Measurements from ENCODE around the gene CLASRP. TPM values are rescaled to one million over a fixed set of nuclear protein-coding genes. Genes with fewer than 3 reads are reported as not detected.
"Not testable (repeated sequence)": the region's sequence is repeated elsewhere in the genome, so short reads cannot be mapped to it uniquely, and the experiment has no call there.

CLASRP gene
- total and polyA plus RNA-seq, 2 of the 8 experiments (the other 6 are each of a cell fraction or from before 2014, with no cell fraction given): 22.3 to 71.7 TPM

DNA sequence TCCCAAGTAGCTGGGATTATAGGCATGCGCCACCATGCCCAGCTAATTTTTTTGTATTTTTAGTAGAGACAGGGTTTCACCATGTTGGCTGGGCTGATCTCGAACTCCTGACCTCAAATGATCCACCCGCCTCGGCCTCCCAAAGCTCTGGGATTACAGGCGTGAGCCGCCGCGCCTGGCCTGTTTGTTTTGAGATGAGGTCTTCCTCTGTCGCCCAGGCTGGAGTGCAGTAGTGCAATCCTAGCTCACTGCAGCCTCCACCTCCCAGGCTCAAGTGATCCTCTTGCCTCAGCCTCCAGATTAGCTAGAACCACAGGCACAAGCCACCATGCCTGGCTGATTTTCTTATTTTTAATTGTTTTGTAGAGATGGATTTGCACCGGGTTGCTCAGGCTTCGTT lies 67.5 kb downstream of the CLASRP start:
- not testable (repeated sequence) for H3K56ac ChIP-seq (replicated peaks; ENCODE audit: insufficient read length, low read depth, low read length); H2BK20ac ChIP-seq (ENCODE audit: low read length); H3K9me3 ChIP-seq (ENCODE audit: insufficient read depth in 2 of 2, low read depth in 1 of 2, low read length in 1 of 2); H3K4ac ChIP-seq (replicated peaks; ENCODE audit: insufficient read length, low read depth, low read length); H3K4me3 ChIP-seq (ENCODE audit: extremely low read depth in 1 of 4, insufficient read depth in 2 of 4, low read depth in 3 of 4, low read length in 4 of 4); H2AK5ac ChIP-seq (ENCODE audit: low read depth, low read length); H3K23ac ChIP-seq (ENCODE audit: insufficient read length); H3K36me3 ChIP-seq (ENCODE audit: control insufficient read depth in 2 of 4, insufficient read depth in 4 of 4, low read length in 3 of 4); H4K91ac ChIP-seq (replicated peaks; ENCODE audit: insufficient read length, low read length); H3K27me3 ChIP-seq (replicated peaks in 1 of 4; ENCODE audit: control insufficient read depth in 3 of 4, extremely low read depth in 1 of 4, insufficient read depth in 3 of 4, low read length in 3 of 4); H3K14ac ChIP-seq (ENCODE audit: insufficient read length); H4K5ac ChIP-seq (ENCODE audit: insufficient read length, low read depth, low read length); H2BK12ac ChIP-seq (ENCODE audit: low read depth, low read length); H2BK120ac ChIP-seq (replicated peaks; ENCODE audit: low read depth, low read length); H3K23me2 ChIP-seq (ENCODE audit: low read depth, low read length); FAIRE-seq; H4K8ac ChIP-seq (ENCODE audit: extremely low read depth, insufficient read depth, low read length); H3K4me2 ChIP-seq (ENCODE audit: insufficient read depth in 1 of 2, low read depth in 2 of 2, low read length in 2 of 2); H3K27ac ChIP-seq (ENCODE audit: low read depth, low read length); H3K9ac ChIP-seq (replicated peaks in 1 of 4; ENCODE audit: extremely low read depth in 1 of 4, low read depth in 3 of 4, low read length in 3 of 4); DNase-seq (ENCODE audit: low read depth in 1 of 2, low spot score in 2 of 2); H2BK5ac ChIP-seq (ENCODE audit: low read depth, low read length); H2BK15ac ChIP-seq (ENCODE audit: low read length); H2AFZ ChIP-seq (ENCODE audit: low read length); H3K18ac ChIP-seq (ENCODE audit: extremely low read depth, low read length)
- 97% methylated on average over 11 of the region's 11 CpGs; no CpG with 5 or more reads in 1 of the 2 experiments for WGBS, 2 experiments (ENCODE audit: extremely low coverage in 1 of 2, insufficient coverage in 1 of 2, insufficient read length in 1 of 2, insufficient replicate concordance in 2 of 2, low coverage in 1 of 2, low lambda C conversion rate in 2 of 2, missing lambda C conversion rate in 1 of 2)
- H4K20me1 ChIP-seq (replicated peaks in 1 of 2; ENCODE audit: control insufficient read depth in 1 of 2, insufficient read depth in 2 of 2, low read length in 2 of 2): peaks cover 35 to 36% of the 10 kb centered on the region in 2 experiments
- H3K4me1 ChIP-seq (replicated peaks in 1 of 4; ENCODE audit: control insufficient read depth in 3 of 4, insufficient read depth in 4 of 4, low read length in 3 of 4): peaks cover 0 to 14% (median 4%) of the 10 kb centered on the region in 4 experiments; a peak in 5 of 7 replicates
- POLR2A ChIA-PET (ENCODE audit: partially characterized antibody): interaction anchor here (0.8 to 8.4 kb wide), 3 partner anchors 8 to 19 kb away, joined by 3 to 70 read pairs (median 30); partner anchors contain the start of gene PPP1R37
- peaks cover 6 to 86% of the 10 kb centered on the region in 2 experiments for H3K79me2 ChIP-seq (ENCODE audit: control insufficient read depth in 1 of 2, insufficient read depth in 2 of 2, low read length in 2 of 2)
- peaks cover 43% of the 10 kb centered on the region for H3K79me1 ChIP-seq (ENCODE audit: low read depth, low read length)
- CTCF ChIA-PET (ENCODE audit: partially characterized antibody): interaction anchor here (0.6 to 3.9 kb wide), 5 partner anchors 9 to 31 kb away, joined by 3 to 19 read pairs (median 3); partner anchors contain the start of gene PPP1R37

Measured in H1 (cell line).